ENCODE measurements around the gene ADAM12.

ADAM12 gene

GRCh38 chr10:126075009-126075408 is 313.3 kb downstream of the ADAM12 start:
- Mint-ChIP-seq H3K36me3 (ENCODE audit: insufficient read depth) (no peaks in the 10 kb centered on the region), H3K27me3 (no peaks in the 10 kb centered on the region), H3K4me3 (no peak overlapping the region), H3K9me3 (no peaks in the 10 kb centered on the region), H3K4me1 (no peaks in the 10 kb centered on the region), H3K27ac (ENCODE audit: low read depth) (no peak overlapping the region)
- ATAC-seq (replicated peaks; ENCODE audit: extremely low read depth, poor library complexity, severe bottlenecking) (no peak), DNase-seq (ENCODE audit: low spot score in 2 of 2) (no peak)

GRCh38 chr10:126074291-126074690 is 314.0 kb downstream of the ADAM12 start:
- DNase-seq (ENCODE audit: low spot score in 2 of 2) (no peak), ATAC-seq (replicated peaks; ENCODE audit: extremely low read depth, poor library complexity, severe bottlenecking) (no peak)
- Mint-ChIP-seq H3K27ac (ENCODE audit: low read depth) (no peak overlapping the region), H3K9me3 (no peaks in the 10 kb centered on the region), H3K36me3 (ENCODE audit: insufficient read depth) (no peaks in the 10 kb centered on the region), H3K4me1 (no peaks in the 10 kb centered on the region), H3K27me3 (no peaks in the 10 kb centered on the region), H3K4me3 (no peak overlapping the region)

- DNase-seq (ENCODE audit: low spot score in 2 of 2) (no peak), ATAC-seq (replicated peaks; ENCODE audit: extremely low read depth, poor library complexity, severe bottlenecking) (no peak)
- H3K9me3 Mint-ChIP-seq: no peaks in the 10 kb centered on the region
- no peaks in the 10 kb centered on the region for H3K36me3 Mint-ChIP-seq (ENCODE audit: insufficient read depth)
- H3K27me3 Mint-ChIP-seq: no peaks in the 10 kb centered on the region
- H3K27ac Mint-ChIP-seq (ENCODE audit: low read depth): no peak overlapping the region
- H3K4me3 Mint-ChIP-seq: no peak overlapping the region
- H3K4me1 Mint-ChIP-seq: no peaks in the 10 kb centered on the region
These were observed 314.7 kb downstream of the ADAM12 start for GRCh38 chr10:126073606-126074005.

GRCh38 chr10:126072622-126073021 is 315.7 kb downstream of the ADAM12 start:
- ATAC-seq (replicated peaks; ENCODE audit: extremely low read depth, poor library complexity, severe bottlenecking): no peak
- H3K36me3 Mint-ChIP-seq (ENCODE audit: insufficient read depth): no peaks in the 10 kb centered on the region
- no peak for DNase-seq (ENCODE audit: low spot score in 2 of 2)
- H3K9me3 Mint-ChIP-seq: no peaks in the 10 kb centered on the region
- no peak overlapping the region for H3K27ac Mint-ChIP-seq (ENCODE audit: low read depth)
- no peaks in the 10 kb centered on the region for H3K4me1 Mint-ChIP-seq
- H3K4me3 Mint-ChIP-seq: no peak overlapping the region
- no peaks in the 10 kb centered on the region for H3K27me3 Mint-ChIP-seq

- Mint-ChIP-seq H3K9me3 (no peaks in the 10 kb centered on the region), H3K4me1 (no peaks in the 10 kb centered on the region), H3K27me3 (no peaks in the 10 kb centered on the region), H3K36me3 (ENCODE audit: insufficient read depth) (no peaks in the 10 kb centered on the region), H3K27ac (ENCODE audit: low read depth) (no peak overlapping the region), H3K4me3 (no peak overlapping the region)
- ATAC-seq (replicated peaks; ENCODE audit: extremely low read depth, poor library complexity, severe bottlenecking) (no peak), DNase-seq (ENCODE audit: low spot score in 2 of 2) (no peak)
These were observed 317.6 kb downstream of the ADAM12 start for GRCh38 chr10:126070476-126071215.

GRCh38 chr10:126068322-126068721 is 320.0 kb downstream of the ADAM12 start:
- DNase-seq (ENCODE audit: low spot score in 2 of 2) (no peak), ATAC-seq (replicated peaks; ENCODE audit: extremely low read depth, poor library complexity, severe bottlenecking) (no peak)
- Mint-ChIP-seq H3K4me1 (no peaks in the 10 kb centered on the region), H3K27ac (ENCODE audit: low read depth) (no peak overlapping the region), H3K36me3 (ENCODE audit: insufficient read depth) (no peaks in the 10 kb centered on the region), H3K9me3 (no peaks in the 10 kb centered on the region), H3K4me3 (no peak overlapping the region), H3K27me3 (no peaks in the 10 kb centered on the region)

- Mint-ChIP-seq H3K27me3 (peaks cover 4% of the 10 kb centered on the region), H3K36me3 (ENCODE audit: insufficient read depth) (no peaks in the 10 kb centered on the region), H3K27ac (ENCODE audit: low read depth) (no peak overlapping the region), H3K9me3 (no peaks in the 10 kb centered on the region), H3K4me3 (no peak overlapping the region), H3K4me1 (no peaks in the 10 kb centered on the region)
- no peak for ATAC-seq (replicated peaks; ENCODE audit: extremely low read depth, poor library complexity, severe bottlenecking)
- no peak for DNase-seq (ENCODE audit: low spot score in 2 of 2)
These were observed 321.8 kb downstream of the ADAM12 start for GRCh38 chr10:126066456-126066855.

GRCh38 chr10:126065751-126066377 is 322.4 kb downstream of the ADAM12 start:
- no peak for ATAC-seq (replicated peaks; ENCODE audit: extremely low read depth, poor library complexity, severe bottlenecking)
- Mint-ChIP-seq H3K27me3 (peaks cover 9% of the 10 kb centered on the region), H3K36me3 (ENCODE audit: insufficient read depth) (no peaks in the 10 kb centered on the region), H3K4me3 (no peak overlapping the region), H3K4me1 (no peaks in the 10 kb centered on the region), H3K27ac (ENCODE audit: low read depth) (no peak overlapping the region), H3K9me3 (no peaks in the 10 kb centered on the region)
- no peak for DNase-seq (ENCODE audit: low spot score in 2 of 2)

GRCh38 chr10:126064512-126064911 is 323.8 kb downstream of the ADAM12 start:
- H3K4me1 Mint-ChIP-seq: no peaks in the 10 kb centered on the region
- no peak for ATAC-seq (replicated peaks; ENCODE audit: extremely low read depth, poor library complexity, severe bottlenecking)

GRCh38 chr10:126063353-126063791 is 324.9 kb downstream of the ADAM12 start:
- Mint-ChIP-seq H3K4me1 (no peaks in the 10 kb centered on the region), H3K36me3 (ENCODE audit: insufficient read depth) (no peaks in the 10 kb centered on the region), H3K27ac (ENCODE audit: low read depth) (no peak overlapping the region), H3K4me3 (no peak overlapping the region), H3K9me3 (no peaks in the 10 kb centered on the region), H3K27me3 (peaks cover 13% of the 10 kb centered on the region)
- ATAC-seq (replicated peaks; ENCODE audit: extremely low read depth, poor library complexity, severe bottlenecking): no peak
- no peak for DNase-seq (ENCODE audit: low spot score in 2 of 2)

More at GRCh38 chr10:126064512-126064911, 323.8 kb downstream of the ADAM12 start:
- H3K27ac Mint-ChIP-seq (ENCODE audit: low read depth): no peak overlapping the region
- H3K36me3 Mint-ChIP-seq (ENCODE audit: insufficient read depth): no peaks in the 10 kb centered on the region
- no peak for DNase-seq (ENCODE audit: low spot score in 2 of 2)
- no peak overlapping the region for H3K4me3 Mint-ChIP-seq
- peaks cover 13% of the 10 kb centered on the region for H3K27me3 Mint-ChIP-seq
- H3K9me3 Mint-ChIP-seq: no peaks in the 10 kb centered on the region

- no peak for DNase-seq (ENCODE audit: low spot score in 2 of 2)
- Mint-ChIP-seq H3K27ac (ENCODE audit: low read depth) (no peak overlapping the region), H3K4me1 (no peaks in the 10 kb centered on the region), H3K27me3 (peaks cover 13% of the 10 kb centered on the region), H3K4me3 (no peak overlapping the region), H3K9me3 (no peaks in the 10 kb centered on the region), H3K36me3 (ENCODE audit: insufficient read depth) (no peaks in the 10 kb centered on the region)
- ATAC-seq (replicated peaks; ENCODE audit: extremely low read depth, poor library complexity, severe bottlenecking): no peak
These were observed 325.9 kb downstream of the ADAM12 start for GRCh38 chr10:126062131-126063032.

GRCh38 chr10:126061526-126061925 is 326.8 kb downstream of the ADAM12 start:
- no peaks in the 10 kb centered on the region for H3K36me3 Mint-ChIP-seq (ENCODE audit: insufficient read depth)
- peaks cover 13% of the 10 kb centered on the region for H3K27me3 Mint-ChIP-seq
- DNase-seq (ENCODE audit: low spot score in 2 of 2) (no peak), ATAC-seq (replicated peaks; ENCODE audit: extremely low read depth, poor library complexity, severe bottlenecking) (no peak)
- no peaks in the 10 kb centered on the region for H3K4me1 Mint-ChIP-seq
- H3K9me3 Mint-ChIP-seq: no peaks in the 10 kb centered on the region
- no peak overlapping the region for H3K27ac Mint-ChIP-seq (ENCODE audit: low read depth)
- H3K4me3 Mint-ChIP-seq: no peak overlapping the region

Data from central memory CD8-positive, alpha-beta T cell (primary cell).